OCI-LY1 (cell line): Measurements from ENCODE around the gene EEF1G.
"Not testable (repeated sequence)": the region's sequence is repeated elsewhere in the genome, so short reads cannot be mapped to it uniquely, and the experiment has no call there.

Experiments
- H2AFZ ChIP-seq: fragments of 200-600 bp; sonication (generic), shearing (Covaris generic); 2 replicates; pipeline ENCODE4 v1.6.0; 2014; ENCODE audit warnings: antibody characterized with exemption, mild to moderate bottlenecking, low read length
- H3F3A ChIP-seq: fragments of 200-600 bp; sonication (generic), shearing (Covaris generic); 2 replicates; pipeline ENCODE4 v1.6.0; 2014; ENCODE audit warnings: mild to moderate bottlenecking, antibody characterized with exemption, low read length, moderate library complexity; ENCODE audit not compliant: insufficient read depth
- H3K27ac ChIP-seq: fragments of 200-600 bp; sonication (generic); 2 replicates; pipeline ENCODE4 v1.5.1; 2014; ENCODE audit warnings: low read length, mixed run types, mild to moderate bottlenecking, low read depth; ENCODE audit not compliant: poor library complexity, severe bottlenecking
- H3K27me3 ChIP-seq: fragments of 200-600 bp; sonication (generic); 2 replicates; pipeline ENCODE4 v1.6.0; 2014; ENCODE audit warnings: antibody characterized with exemption, mild to moderate bottlenecking, low read length, moderate library complexity; ENCODE audit not compliant: insufficient read depth
- H3K36me3 ChIP-seq: fragments of 200-600 bp; sonication (generic); 2 replicates; pipeline ENCODE4 v1.6.1; 2014; ENCODE audit warnings: mild to moderate bottlenecking, antibody characterized with exemption, low read length, moderate library complexity, mixed read lengths; ENCODE audit not compliant: insufficient read depth
- H3K4me1 ChIP-seq: fragments of 200-600 bp; sonication (generic); 2 replicates; pipeline ENCODE4 v1.5.1; 2014; ENCODE audit warnings: mild to moderate bottlenecking, low read length, moderate library complexity; ENCODE audit not compliant: insufficient read depth, severe bottlenecking
- H3K4me2 ChIP-seq: fragments of 200-600 bp; sonication (generic), shearing (Covaris generic); 2 replicates; pipeline ENCODE4 v1.6.1; 2014; ENCODE audit warnings: low read length
- H3K4me3 ChIP-seq: fragments of 200-600 bp; sonication (generic); 2 replicates; pipeline ENCODE4 v1.5.1; 2014; ENCODE audit warnings: low read length, low read depth, mild to moderate bottlenecking, mixed read lengths; ENCODE audit not compliant: poor library complexity, severe bottlenecking
- H3K79me2 ChIP-seq: fragments of 200-600 bp; shearing (Covaris generic); 2 replicates; pipeline ENCODE4 v1.6.1; 2016; ENCODE audit warnings: mixed run types, low read length, mixed read lengths; ENCODE audit not compliant: insufficient read depth
- H3K9ac ChIP-seq: fragments of 200-600 bp; sonication (generic), shearing (Covaris generic); 2 replicates; pipeline ENCODE4 v1.6.1; 2014; ENCODE audit warnings: mild to moderate bottlenecking, low read length, mixed read lengths
- H3K9me2 ChIP-seq: fragments of 200-600 bp; sonication (generic), shearing (Covaris generic); 2 replicates; pipeline ENCODE4 v1.6.1; 2014; ENCODE audit warnings: low read depth, mild to moderate bottlenecking, low read length, mixed read lengths
- H3K9me3 ChIP-seq: fragments of 200-600 bp; shearing (Covaris generic); 2 replicates; pipeline ENCODE4 v1.6.1; 2014; ENCODE audit warnings: low read length, mixed read lengths
- H4K20me1 ChIP-seq: fragments of 200-600 bp; sonication (generic), shearing (Covaris generic); 2 replicates; pipeline ENCODE4 v1.6.0; 2016; ENCODE audit warnings: mild to moderate bottlenecking, low read length; ENCODE audit not compliant: insufficient read depth
- CTCF ChIP-seq: fragments of 200-600 bp; sonication (generic), shearing (Covaris generic); IDR thresholded peaks from 2 replicates; pipeline ENCODE4 v1.5.1; 2017; ENCODE audit warnings: mild to moderate bottlenecking, antibody characterized with exemption, low read length, moderate library complexity, mixed read lengths
- EZH2 ChIP-seq: fragments of 200-600 bp; sonication (generic), shearing (Covaris generic); IDR thresholded peaks from 2 replicates; pipeline ENCODE4 v1.8.0; 2017; ENCODE audit warnings: borderline replicate concordance, mixed run types, mild to moderate bottlenecking, antibody characterized with exemption, low read length, moderate library complexity, mixed read lengths

The EEF1G gene

GRCh38 chr11:62588966-62589637 lies 15.4 kb upstream of the EEF1G start:
- no peak for TF ChIP-seq EZH2
- TF ChIP-seq CTCF: 0 out of 2 replicates have a peak, but pooled peaks have one; percentile 10
- Histone ChIP-seq H2AFZ (no peak overlapping the region), H3K4me1 (peaks cover 33% of the 10 kb centered on the region), H3F3A (no peaks in the 10 kb centered on the region), H3K27ac (no peak overlapping the region), H3K9me3 (no peaks in the 10 kb centered on the region), H4K20me1 (no peaks in the 10 kb centered on the region), H3K4me2 (peak overlapping the region; percentile 74; the same call in 1 of the 2 replicates), H3K36me3 (peaks cover 59% of the 10 kb centered on the region), H3K9me2 (no peaks in the 10 kb centered on the region), H3K79me2 (peaks cover 14% of the 10 kb centered on the region), H3K4me3 (peak overlapping the region; percentile 79), H3K9ac (peak overlapping the region; percentile 24; the same call in 1 of the 2 replicates), H3K27me3 (no peaks in the 10 kb centered on the region)

- H4K20me1 ChIP-seq, H3K4me3 ChIP-seq, H3K27me3 ChIP-seq, H2AFZ ChIP-seq, H3K9ac ChIP-seq, H3K4me2 ChIP-seq, H3K9me3 ChIP-seq, H3K27ac ChIP-seq, H3K9me2 ChIP-seq, H3F3A ChIP-seq, H3K79me2 ChIP-seq: not testable (repeated sequence)
- H3K36me3 ChIP-seq: peaks cover 72% of the 10 kb centered on the region
- peaks cover 11% of the 10 kb centered on the region for H3K4me1 ChIP-seq
Measured at GRCh38 chr11:62585356-62585755, 11.7 kb upstream of the EEF1G start.

- H4K20me1 ChIP-seq, H3F3A ChIP-seq, H2AFZ ChIP-seq, H3K27ac ChIP-seq, H3K9ac ChIP-seq, H3K9me2 ChIP-seq, H3K79me2 ChIP-seq, H3K9me3 ChIP-seq, H3K27me3 ChIP-seq, H3K4me2 ChIP-seq, H3K4me3 ChIP-seq, H3K4me1 ChIP-seq: not testable (repeated sequence)
- peaks cover 79% of the 10 kb centered on the region for H3K36me3 ChIP-seq
Measured at GRCh38 chr11:62581735-62582134, 8.0 kb upstream of the EEF1G start.

GRCh38 chr11:62580959-62581715 lies 7.4 kb upstream of the EEF1G start:
- TF ChIP-seq CTCF: no peak
- no peak for TF ChIP-seq EZH2
- Histone ChIP-seq H3K4me2 (no peak overlapping the region), H3K9me3 (no peaks in the 10 kb centered on the region), H3K79me2 (no peaks in the 10 kb centered on the region), H3K36me3 (peaks cover 81% of the 10 kb centered on the region), H3K27me3 (no peaks in the 10 kb centered on the region), H3K9me2 (no peaks in the 10 kb centered on the region), H2AFZ (no peak overlapping the region), H3K4me3 (no peak overlapping the region), H4K20me1 (no peaks in the 10 kb centered on the region), H3K27ac (no peak overlapping the region), H3K4me1 (no peaks in the 10 kb centered on the region), H3F3A (no peaks in the 10 kb centered on the region), H3K9ac (no peak overlapping the region)
